MM.1S (cell line): ENCODE results near the gene SPRED3.
"Not testable (repeated sequence)": the region's sequence is repeated elsewhere in the genome, so short reads cannot be mapped to it uniquely, and the experiment has no call there.

Experiments
- DNase-seq: peaks from one replicate; pipeline ENCODE4 v3.0.0-alpha.2; 2015
- H2AFZ ChIP-seq: fragments of 300-600 bp; sonication (generic); 2 replicates; pipeline ENCODE4 v1.6.0; 2016; ENCODE audit warnings: antibody characterized with exemption, low read length
- H3F3A ChIP-seq: fragments of 300-600 bp; sonication (generic); 2 replicates; pipeline ENCODE4 v1.6.1; 2016; ENCODE audit warnings: mild to moderate bottlenecking, antibody characterized with exemption, low read length, moderate library complexity, mixed read lengths; ENCODE audit not compliant: insufficient read depth
- H3K27ac ChIP-seq: fragments of 300-600 bp; sonication (generic); 2 replicates; pipeline ENCODE4 v1.5.1; 2016; ENCODE audit warnings: mild to moderate bottlenecking, low read length
- H3K27me3 ChIP-seq: fragments of 300-600 bp; sonication (generic); replicated peaks from 2 replicates; pipeline ENCODE4 v1.6.0; 2016; ENCODE audit warnings: low read length; ENCODE audit not compliant: insufficient read depth
- H3K36me3 ChIP-seq: fragments of 300-600 bp; sonication (generic); replicated peaks from 2 replicates; pipeline ENCODE4 v1.6.1; 2016; ENCODE audit warnings: mild to moderate bottlenecking, low read length, mixed read lengths; ENCODE audit not compliant: insufficient read depth
- H3K4me1 ChIP-seq: fragments of 300-600 bp; sonication (generic); 2 replicates; pipeline ENCODE4 v1.6.1; 2016; ENCODE audit warnings: low read length, mixed read lengths
- H3K4me2 ChIP-seq: fragments of 300-600 bp; sonication (generic); 2 replicates; pipeline ENCODE4 v1.6.0; 2016; ENCODE audit warnings: low read depth, low read length
- H3K4me3 ChIP-seq: fragments of 300-600 bp; sonication (generic); 2 replicates; pipeline ENCODE4 v1.5.1; 2016; ENCODE audit warnings: low read length, mixed read lengths
- H3K79me2 ChIP-seq: fragments of 300-600 bp; sonication (generic); 2 replicates; pipeline ENCODE4 v1.6.1; 2016; ENCODE audit warnings: mixed run types, low read length, mixed read lengths
- H3K9ac ChIP-seq: fragments of 300-600 bp; sonication (generic); 2 replicates; pipeline ENCODE4 v1.6.1; 2016; ENCODE audit warnings: low read length, mixed read lengths
- H3K9me2 ChIP-seq: fragments of 300-600 bp; sonication (generic); replicated peaks from 2 replicates; pipeline ENCODE4 v1.6.1; 2016; ENCODE audit warnings: mild to moderate bottlenecking, low read length, mixed read lengths; ENCODE audit not compliant: insufficient read depth
- H3K9me3 ChIP-seq: fragments of 300-600 bp; sonication (generic); replicated peaks from 2 replicates; pipeline ENCODE4 v1.6.1; 2016; ENCODE audit warnings: mild to moderate bottlenecking, low read length, mixed read lengths; ENCODE audit not compliant: insufficient read depth
- H4K20me1 ChIP-seq: fragments of 300-600 bp; sonication (generic); 2 replicates; pipeline ENCODE4 v1.6.1; 2016; ENCODE audit warnings: mild to moderate bottlenecking, low read length, moderate library complexity, mixed read lengths; ENCODE audit not compliant: insufficient read depth
- CTCF ChIP-seq: fragments of 300-600 bp; sonication (generic); IDR thresholded peaks from 2 replicates; pipeline ENCODE4 v1.5.1; 2016; ENCODE audit warnings: antibody characterized with exemption, low read length, mixed read lengths
- EZH2 ChIP-seq: fragments of 300-600 bp; sonication (generic); optimal IDR thresholded peaks from 2 replicates; pipeline ENCODE3; 2017; ENCODE audit warnings: low read depth, mild to moderate bottlenecking, antibody characterized with exemption, low read length, mixed read lengths
- EZH2phosphoT487 ChIP-seq: fragments of 300-600 bp; sonication (generic); IDR thresholded peaks from 2 replicates; pipeline ENCODE4 v1.6.1; 2018; ENCODE audit warnings: antibody characterized with exemption, low read length

The SPRED3 gene

GRCh38 chr19:38388349-38389100 lies at the start of gene SPRED3:
SPRED3 (plus strand) TSS chr19:38388697; CDS start chr19:38390303, 1,606 bp downstream.
- Histone ChIP-seq H3K79me2 (no peaks in the 10 kb centered on the region), H3F3A (no peaks in the 10 kb centered on the region; the same call in 1 of the 2 replicates), H3K27me3 (peaks cover 47% of the 10 kb centered on the region), H3K27ac (no peak within 1 kb of the TSS), H3K9me2 (no peaks in the 10 kb centered on the region), H3K36me3 (no peaks in the 10 kb centered on the region), H3K4me1 (0 out of 2 replicates have a peak, but pooled peaks cover 2% of the 10 kb centered on the region), H3K9ac (no peak within 1 kb of the TSS; the same call in 1 of the 2 replicates), H3K9me3 (no peaks in the 10 kb centered on the region), H2AFZ (0 out of 2 replicates have a peak within 1 kb of the TSS, but pooled peaks have one; percentile 36), H3K4me2 (peak within 1 kb of the TSS; percentile 87), H4K20me1 (no peaks in the 10 kb centered on the region), H3K4me3 (peak within 1 kb of the TSS; percentile 60)
- no peak for DNase-seq
- TF ChIP-seq EZH2, result no peak
- TF ChIP-seq CTCF, result no peak
- TF ChIP-seq EZH2phosphoT487, result no peak

GRCh38 chr19:38339011-38339410 lies 49.5 kb upstream of the SPRED3 start:
- peaks cover 13% of the 10 kb centered on the region for H3F3A ChIP-seq
- H3K4me3 ChIP-seq, H3K36me3 ChIP-seq, DNase-seq, H2AFZ ChIP-seq, H3K9me2 ChIP-seq, H3K4me1 ChIP-seq, H4K20me1 ChIP-seq, H3K4me2 ChIP-seq, H3K9ac ChIP-seq, H3K27me3 ChIP-seq, H3K9me3 ChIP-seq, H3K27ac ChIP-seq, H3K79me2 ChIP-seq: not testable (repeated sequence)

GRCh38 chr19:38340927-38341326 lies 47.6 kb upstream of the SPRED3 start:
- Histone ChIP-seq H3K36me3 (no peaks in the 10 kb centered on the region), H3K9ac (no peak overlapping the region)
- DNase-seq, result no peak

More at GRCh38 chr19:38340927-38341326, 47.6 kb upstream of the SPRED3 start:
- Histone ChIP-seq H4K20me1 (no peaks in the 10 kb centered on the region), H3K4me1 (no peaks in the 10 kb centered on the region; the same call in 1 of the 2 replicates), H3K9me3 (no peaks in the 10 kb centered on the region), H3F3A (peaks cover 11% of the 10 kb centered on the region), H3K27me3 (no peaks in the 10 kb centered on the region), H3K4me3 (no peak overlapping the region), H3K4me2 (no peak overlapping the region), H3K27ac (no peak overlapping the region), H3K79me2 (no peaks in the 10 kb centered on the region), H2AFZ (no peak overlapping the region), H3K9me2 (no peaks in the 10 kb centered on the region)
- no peak for TF ChIP-seq EZH2phosphoT487
- no peak for TF ChIP-seq EZH2
- no peak for TF ChIP-seq CTCF
